ENCODE measurements around the gene ATG13.

GRCh38 chr11:46649180-46649738 lies 31.9 kb downstream of the ATG13 start:
- no peak for TF ChIP-seq CTCF (IDR thresholded peaks at IDR 0.05)
- no peak for TF ChIP-seq POLR2A (IDR thresholded peaks at IDR 0.05)

Measured in lower leg skin (tissue), 3 donors.